GM19395 (cell line): ENCODE results near the gene MYCL.
"Not testable (repeated sequence)": the region's sequence is repeated elsewhere in the genome, so short reads cannot be mapped to it uniquely, and the experiment has no call there.

Source experiments
- ATAC-seq: cut with Tn5 transposase; IDR thresholded peaks from one replicate; pipeline ENCODE4 v1.9.1; 2021; ENCODE audit warnings: mild to moderate bottlenecking, moderate library complexity; ENCODE audit not compliant: unreplicated experiment

The MYCL gene

GRCh38 chr1:39919545-39919944 lies 17.8 kb upstream of the MYCL start:
- no peak for ATAC-seq

GRCh38 chr1:39917825-39918224 lies 16.1 kb upstream of the MYCL start:
- ATAC-seq = no peak

- ATAC-seq = no peak
Measured at GRCh38 chr1:39915499-39916129, 13.9 kb upstream of the MYCL start.

- ATAC-seq = not testable (repeated sequence)
Measured at GRCh38 chr1:39913136-39913535, 11.4 kb upstream of the MYCL start.

- ATAC-seq = no peak
Measured at GRCh38 chr1:39910263-39910662, 8.5 kb upstream of the MYCL start.

GRCh38 chr1:39908534-39908933 lies 6.8 kb upstream of the MYCL start:
- no peak for ATAC-seq

GRCh38 chr1:39907528-39908453 lies 6.1 kb upstream of the MYCL start:
- ATAC-seq = no peak

GRCh38 chr1:39905172-39905571 lies 3.5 kb upstream of the MYCL start:
- ATAC-seq = no peak

GRCh38 chr1:39902460-39902807 lies 717 bp upstream of the MYCL start:
- ATAC-seq = no peak

GRCh38 chr1:39901464-39901713 lies 328 bp downstream of the MYCL start:
- ATAC-seq = no peak

- peak; percentile 17 for ATAC-seq
Measured at GRCh38 chr1:39900662-39901463, 854 bp downstream of the MYCL start.

GRCh38 chr1:39899611-39900538 lies 1.8 kb downstream of the MYCL start:
- ATAC-seq = no peak

- ATAC-seq = no peak
Measured at GRCh38 chr1:39898648-39899603, 2.8 kb downstream of the MYCL start.

GRCh38 chr1:39898191-39898590 lies 3.5 kb downstream of the MYCL start:
- no peak for ATAC-seq

GRCh38 chr1:39896909-39897685 lies 4.6 kb downstream of the MYCL start:
- ATAC-seq = no peak

GRCh38 chr1:39895731-39896480 lies 5.8 kb downstream of the MYCL start:
- no peak for ATAC-seq

- no peak for ATAC-seq
Measured at GRCh38 chr1:39894884-39895495, 6.7 kb downstream of the MYCL start.
